B cell (primary cell): ENCODE results near the gene FRMD6. TPM values are rescaled to one million over a fixed set of nuclear protein-coding genes. Genes with fewer than 3 reads are reported as not detected.

Source experiments
- ATAC-seq: fragments of 200-7000 bp; cut with Tn5 transposase; one replicate; pipeline ENCODE4 v1.10.0; 2021; ENCODE audit warnings: low read depth, mild to moderate bottlenecking, moderate number of reproducible peaks, moderate library complexity
- CTCF ChIA-PET: fragments of 350-600 bp; sonication (Branson Sonifier 250); formaldehyde crosslinking; loops from one replicate; lab custom pipeline; 2021; ENCODE audit warnings: antibody characterized with exemption, inconsistent platforms; lab: Charles Lee
- POLR2A ChIA-PET: fragments of 350-600 bp; sonication (Branson Sonifier 250); formaldehyde crosslinking; loops from one replicate; lab custom pipeline; 2021; ENCODE audit warnings: antibody characterized with exemption; lab: Charles Lee
- DNase-seq: peaks from one replicate; pipeline ENCODE4 v3.0.0; 2013
- H2AFZ ChIP-seq: 2 replicates; pipeline ENCODE4 v1.6.1; 2012; ENCODE audit warnings: mild to moderate bottlenecking, low read depth, low read length; ENCODE audit not compliant: insufficient read depth, poor library complexity, severe bottlenecking
- H3K27ac ChIP-seq, 2 donors: 1 replicate in 1 of 2; 2 replicates in 1 of 2; pipeline ENCODE4 v1.5.1; 2012 to 2013; ENCODE audit warnings: low read length in 2 of 2, mild to moderate bottlenecking in 2 of 2, moderate library complexity in 1 of 2
- H3K27me3 ChIP-seq, 4 experiments: fragments of 200-600 bp in 1 of 4; sonication (generic) in 1 of 4; replicated peaks in 1 of 4; 1 replicate in 2 of 4; 2 replicates in 2 of 4; pipeline versions ENCODE4 v1.6.1 to v1.7.0; 2013 to 2016; ENCODE audit warnings: low read length in 3 of 4, mild to moderate bottlenecking in 2 of 4, mixed read lengths in 1 of 4, moderate library complexity in 1 of 4; ENCODE audit not compliant: insufficient read depth in 4 of 4, control insufficient read depth in 3 of 4; ENCODE audit errors: control extremely low read depth in 1 of 4
- H3K36me3 ChIP-seq, 2 experiments: replicated peaks in 1 of 2; 1 replicate in 1 of 2; 2 replicates in 1 of 2; pipeline versions ENCODE4 v1.6.1 to v1.7.1; 2013; ENCODE audit warnings: low read length in 1 of 2; ENCODE audit not compliant: insufficient read depth in 2 of 2, control insufficient read depth in 1 of 2; ENCODE audit errors: control extremely low read depth in 1 of 2, extremely low read depth in 1 of 2
- H3K4me1 ChIP-seq, 2 donors: fragments of 200-600 bp in 1 of 2; sonication (generic) in 1 of 2; 1 replicate in 1 of 2; 2 replicates in 1 of 2; pipeline versions ENCODE4 v1.5.1 to v1.6.1; 2013 to 2017; ENCODE audit warnings: low read length in 2 of 2; ENCODE audit not compliant: control insufficient read depth in 2 of 2, insufficient read depth in 2 of 2
- H3K4me2 ChIP-seq: replicated peaks from 2 replicates; pipeline ENCODE3; 2012; ENCODE audit warnings: mild to moderate bottlenecking, low read depth, low read length; ENCODE audit not compliant: poor library complexity, severe bottlenecking
- H3K4me3 ChIP-seq, 5 experiments: fragments of 200-600 bp in 1 of 5; sonication (generic) in 1 of 5; 1 replicate in 3 of 5; 2 replicates in 2 of 5; pipeline versions ENCODE4 v1.5.1 to v1.7.0; 2011 to 2016; ENCODE audit warnings: low read length in 4 of 5, mild to moderate bottlenecking in 4 of 5, low read depth in 2 of 5, control low read depth in 1 of 5, moderate library complexity in 1 of 5; ENCODE audit not compliant: insufficient read depth in 1 of 5; ENCODE audit errors: control extremely low read depth in 1 of 5, extremely low read depth in 1 of 5
- H3K79me2 ChIP-seq: fragments of 200-600 bp; sonication (generic); one replicate; pipeline ENCODE4 v1.6.0; 2016; ENCODE audit warnings: low read length; ENCODE audit not compliant: control insufficient read depth, insufficient read depth
- H3K9ac ChIP-seq: fragments of 200-600 bp; sonication (generic); 2 replicates; pipeline ENCODE4 v1.6.1; 2017; ENCODE audit warnings: mild to moderate bottlenecking, low read length, moderate library complexity
- H3K9me3 ChIP-seq, 3 donors: one replicate each; pipeline versions ENCODE4 v1.6.1 to v1.7.1; 2013; ENCODE audit warnings: low read length in 2 of 3; ENCODE audit not compliant: control insufficient read depth in 2 of 3, insufficient read depth in 1 of 3; ENCODE audit errors: control extremely low read depth in 1 of 3
- H4K20me1 ChIP-seq: 2 replicates; pipeline ENCODE4 v1.6.0; 2012; ENCODE audit warnings: mild to moderate bottlenecking, low read length; ENCODE audit not compliant: insufficient read depth, control insufficient read depth, poor library complexity, severe bottlenecking
- H3K27ac Mint-ChIP-seq: one replicate; pipeline ENCODE4 v1.8.0; 2021; ENCODE audit warnings: mixed read lengths
- H3K27me3 Mint-ChIP-seq: one replicate; pipeline ENCODE4 v1.8.0; 2021; ENCODE audit warnings: mixed read lengths
- H3K4me1 Mint-ChIP-seq: one replicate; pipeline ENCODE4 v1.8.0; 2021; ENCODE audit warnings: mixed read lengths
- H3K4me3 Mint-ChIP-seq: one replicate; pipeline ENCODE4 v1.8.0; 2021; ENCODE audit warnings: mixed read lengths
- H3K9me3 Mint-ChIP-seq: one replicate; pipeline ENCODE4 v1.8.0; 2022; ENCODE audit warnings: mixed read lengths; ENCODE audit not compliant: insufficient read depth
- EZH2 ChIP-seq: IDR thresholded peaks from 2 replicates; pipeline ENCODE4 v1.6.1; 2012; ENCODE audit warnings: borderline replicate concordance, low read depth, mild to moderate bottlenecking, moderate library complexity, low read length; ENCODE audit not compliant: insufficient read depth, poor library complexity, severe bottlenecking
- WGBS: methylation state at CpG from one replicate; pipeline ENCODE4 v1.1.5; 2013; ENCODE audit warnings: missing lambda C conversion rate; ENCODE audit not compliant: insufficient coverage; 5-methylcytosine and 5-hydroxymethylcytosine counted together
- intact Hi-C: fragments of 100-400 bp; cut with micrococcal nuclease; formaldehyde crosslinking; loops from one replicate; pipeline ENCODE4 v1.10.0; 2022
- polyA plus RNA-seq: library from polyadenylated mRNA; depleted of rRNA; stranded (reverse); fragments of >200 nt; gene quantifications from 2 replicates; pipeline ENCODE4 v1.2.3, GENCODE V29; 2012
- total RNA-seq, 2 donors: library from RNA; stranded (reverse); fragments of 120-200 nt in 1 of 2; gene quantifications; 1 replicate in 1 of 2; 2 replicates in 1 of 2; pipeline versions ENCODE4 v1.2.3 to v1.2.4, GENCODE V29; 2013 to 2022
- TF ChIP-seq, protein P1 (sequence below): fragments of 200-600 bp; IDR thresholded peaks from one replicate; pipeline ENCODE4 v1.8.0; 2022; ENCODE audit warnings: antibody characterized with exemption, mild to moderate bottlenecking

FRMD6 gene
- total and polyA plus RNA-seq, 2 donors (not counting 1 experiment from before 2014, with no cell fraction given) = 0.03 to 0.30 TPM

GRCh38 chr14:51657762-51658161 lies 6.1 kb downstream of the FRMD6 start:
- ATAC-seq (no peak), DNase-seq (no peak)
- H3K4me1 Mint-ChIP-seq = peaks cover 5% of the 10 kb centered on the region
- Histone ChIP-seq H3K4me1 (peaks cover 5 to 16% of the 10 kb centered on the region in 2 donors), H3K27ac (no peak overlapping the region), H3K36me3 (no peaks in the 10 kb centered on the region), H3K4me2 (no peak overlapping the region), H3K79me2 (no peaks in the 10 kb centered on the region), H3K4me3 (no peak overlapping the region), H4K20me1 (no peaks in the 10 kb centered on the region), H3K9ac (no peak overlapping the region), H2AFZ (no peak overlapping the region), H3K27me3 (peaks cover 0 to 52% (median 39%) of the 10 kb centered on the region in 4 experiments), H3K9me3 (no peaks in the 10 kb centered on the region)
- no peak overlapping the region for H3K4me3 Mint-ChIP-seq
- no peaks in the 10 kb centered on the region for H3K9me3 Mint-ChIP-seq
- TF ChIP-seq, protein P1, sequence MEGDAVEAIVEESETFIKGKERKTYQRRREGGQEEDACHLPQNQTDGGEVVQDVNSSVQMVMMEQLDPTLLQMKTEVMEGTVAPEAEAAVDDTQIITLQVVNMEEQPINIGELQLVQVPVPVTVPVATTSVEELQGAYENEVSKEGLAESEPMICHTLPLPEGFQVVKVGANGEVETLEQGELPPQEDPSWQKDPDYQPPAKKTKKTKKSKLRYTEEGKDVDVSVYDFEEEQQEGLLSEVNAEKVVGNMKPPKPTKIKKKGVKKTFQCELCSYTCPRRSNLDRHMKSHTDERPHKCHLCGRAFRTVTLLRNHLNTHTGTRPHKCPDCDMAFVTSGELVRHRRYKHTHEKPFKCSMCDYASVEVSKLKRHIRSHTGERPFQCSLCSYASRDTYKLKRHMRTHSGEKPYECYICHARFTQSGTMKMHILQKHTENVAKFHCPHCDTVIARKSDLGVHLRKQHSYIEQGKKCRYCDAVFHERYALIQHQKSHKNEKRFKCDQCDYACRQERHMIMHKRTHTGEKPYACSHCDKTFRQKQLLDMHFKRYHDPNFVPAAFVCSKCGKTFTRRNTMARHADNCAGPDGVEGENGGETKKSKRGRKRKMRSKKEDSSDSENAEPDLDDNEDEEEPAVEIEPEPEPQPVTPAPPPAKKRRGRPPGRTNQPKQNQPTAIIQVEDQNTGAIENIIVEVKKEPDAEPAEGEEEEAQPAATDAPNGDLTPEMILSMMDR = no peak
- TF ChIP-seq EZH2 = no peak
- H3K27me3 Mint-ChIP-seq = peaks cover 63% of the 10 kb centered on the region
- CTCF ChIA-PET = no interaction called here
- 83% methylated on average over 1 of the region's 1 CpG for WGBS
- intact Hi-C loops = loop anchor here (10.0 kb wide), 1 partner anchor 563 kb away; the partner anchor contains the start of gene TRIM9
- no peak overlapping the region for H3K27ac Mint-ChIP-seq
- POLR2A ChIA-PET = no interaction called here

- Histone ChIP-seq H3K4me3 (no peak overlapping the region), H4K20me1 (no peaks in the 10 kb centered on the region), H3K4me1 (peaks cover 0 to 7% of the 10 kb centered on the region in 2 donors), H3K9ac (no peak overlapping the region), H3K36me3 (no peaks in the 10 kb centered on the region), H2AFZ (no peak overlapping the region), H3K27me3 (peaks cover 0 to 43% (median 31%) of the 10 kb centered on the region in 4 experiments), H3K79me2 (no peaks in the 10 kb centered on the region), H3K27ac (no peak overlapping the region), H3K4me2 (no peak overlapping the region), H3K9me3 (no peaks in the 10 kb centered on the region)
- WGBS = no CpG with 5 or more reads among the region's 6 CpGs
- H3K4me3 Mint-ChIP-seq = no peak overlapping the region
- ChIA-PET CTCF (no interaction called here), POLR2A (no interaction called here)
- H3K27ac Mint-ChIP-seq = no peak overlapping the region
- intact Hi-C loops = loop anchor here (10.0 kb wide), 1 partner anchor 564 kb away; the partner anchor contains the start of gene TRIM9
- TF ChIP-seq, protein P1 = no peak
- no peak for TF ChIP-seq EZH2
- peaks cover 55% of the 10 kb centered on the region for H3K27me3 Mint-ChIP-seq
- ATAC-seq (no peak), DNase-seq (no peak)
- H3K4me1 Mint-ChIP-seq = no peaks in the 10 kb centered on the region
- H3K9me3 Mint-ChIP-seq = peaks cover 3% of the 10 kb centered on the region
Observed at GRCh38 chr14:51658441-51659173, 6.9 kb downstream of the FRMD6 start.
